NCI-H2227 (cell line): ENCODE data around the gene RIC8A.
A peak's percentile ranks its signal among the peaks of the same experiment; 100 is the strongest.

Source experiments
- DNase-seq: peaks from one replicate; lab custom pipeline; 2025; ENCODE audit not compliant: unreplicated experiment; lab: John Stamatoyannopoulos, UW

RIC8A gene

GRCh38 chr11:240315-240714, 32.8 kb downstream of the RIC8A start:
- DNase-seq, result no peak

- DNase-seq, result no peak
These were observed 34.1 kb downstream of the RIC8A start for GRCh38 chr11:241634-242033.

GRCh38 chr11:244376-244775, 36.9 kb downstream of the RIC8A start:
- no peak for DNase-seq

- DNase-seq, result no peak
These were observed 41.6 kb downstream of the RIC8A start for GRCh38 chr11:249062-249461.

GRCh38 chr11:250274-250673, 42.8 kb downstream of the RIC8A start:
- DNase-seq, result no peak

GRCh38 chr11:250740-251299, 43.3 kb downstream of the RIC8A start:
- peak; percentile 75 for DNase-seq

- peak; percentile 15 for DNase-seq
These were observed 44.0 kb downstream of the RIC8A start for GRCh38 chr11:251550-251949.

- DNase-seq, result no peak
These were observed 45.2 kb downstream of the RIC8A start for GRCh38 chr11:252666-253065.

GRCh38 chr11:253160-253885, 45.8 kb downstream of the RIC8A start:
- no peak for DNase-seq

- no peak for DNase-seq
These were observed 46.4 kb downstream of the RIC8A start for GRCh38 chr11:253886-254270.

GRCh38 chr11:255176-255575, 47.7 kb downstream of the RIC8A start:
- DNase-seq, result no peak

- no peak for DNase-seq
These were observed 48.3 kb downstream of the RIC8A start for GRCh38 chr11:255816-256215.

- DNase-seq, result no peak
These were observed 49.6 kb downstream of the RIC8A start for GRCh38 chr11:256952-257737.

GRCh38 chr11:257766-258493, 50.4 kb downstream of the RIC8A start:
- DNase-seq, result no peak

GRCh38 chr11:259413-259812, 51.9 kb downstream of the RIC8A start:
- DNase-seq, result no peak

GRCh38 chr11:261624-262023, 54.1 kb downstream of the RIC8A start:
- no peak for DNase-seq
